NCI-H2029 treated with DMSO at 0.1 percent for 48 hours (cell line): ENCODE results near the gene SPTBN5.
A peak's percentile ranks its signal among the peaks of the same experiment; 100 is the strongest.
"Not testable (repeated sequence)": the region's sequence is repeated elsewhere in the genome, so short reads cannot be mapped to it uniquely, and the experiment has no call there.

Source experiments
- DNase-seq: peaks from one replicate; lab custom pipeline; 2025; lab: John Stamatoyannopoulos, UW

Gene SPTBN5

DNA sequence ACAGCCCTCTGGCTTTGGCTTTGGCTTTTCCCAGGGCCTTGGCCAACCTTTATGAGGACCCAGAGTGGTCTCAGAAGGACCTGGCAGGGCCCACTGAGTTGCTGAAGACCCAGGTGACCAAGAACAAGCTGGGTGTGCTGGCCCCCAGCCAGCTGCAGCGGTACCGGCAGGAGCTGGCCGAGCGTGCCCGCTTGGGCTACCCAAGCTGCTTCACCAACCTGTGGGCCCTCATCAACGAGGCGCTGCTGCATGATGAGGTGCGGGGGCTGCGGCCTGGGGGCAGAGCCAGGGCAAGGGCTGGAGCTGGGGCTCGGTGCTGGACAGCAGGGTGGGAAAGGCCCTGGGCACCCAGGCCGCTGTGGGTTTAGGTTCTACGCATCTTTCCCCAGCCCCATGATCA is 49.0 kb downstream of the SPTBN5 start:
- DNase-seq, result no peak

DNA sequence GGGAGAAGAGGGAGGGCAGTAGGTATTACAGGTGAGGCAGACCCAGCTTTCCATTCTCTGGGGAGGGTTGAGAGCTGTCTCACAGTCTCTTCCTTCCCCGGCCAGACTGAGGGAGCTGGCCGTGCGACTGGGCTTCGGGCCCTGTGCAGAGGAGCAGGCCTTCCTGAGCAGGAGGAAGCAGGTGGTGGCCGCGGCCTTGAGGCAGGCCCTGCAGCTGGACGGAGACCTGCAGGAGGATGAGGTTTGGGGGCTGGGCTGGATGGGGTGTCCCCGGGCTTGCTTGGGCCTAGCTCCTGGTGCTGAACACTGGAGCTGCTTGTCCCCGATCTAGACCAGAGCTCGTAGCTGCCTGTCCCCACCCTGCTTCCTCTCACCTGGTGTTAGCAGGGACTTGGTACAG is 50.3 kb downstream of the SPTBN5 start:
- no peak for DNase-seq

DNA sequence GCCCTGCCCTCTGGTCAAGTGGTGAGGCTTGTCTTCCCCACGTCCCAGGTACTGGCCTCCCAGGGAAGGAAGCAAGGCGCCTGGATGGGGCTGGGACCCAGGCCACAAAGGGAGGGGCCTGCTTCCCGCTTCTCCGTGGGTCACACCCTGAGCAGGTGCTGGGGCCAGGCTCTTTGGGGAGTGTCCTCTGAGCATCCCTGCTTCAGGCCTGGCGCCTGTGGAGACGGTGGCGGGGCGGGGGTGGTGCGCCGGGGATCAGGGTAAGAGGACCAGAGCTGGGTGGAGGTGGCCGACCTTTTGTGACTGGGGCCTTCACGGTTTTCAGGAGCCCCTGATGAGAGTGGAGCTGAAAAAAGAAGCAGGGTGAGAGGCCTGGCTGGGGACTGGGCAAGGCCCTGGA is 51.6 kb downstream of the SPTBN5 start:
- no peak for DNase-seq

DNA sequence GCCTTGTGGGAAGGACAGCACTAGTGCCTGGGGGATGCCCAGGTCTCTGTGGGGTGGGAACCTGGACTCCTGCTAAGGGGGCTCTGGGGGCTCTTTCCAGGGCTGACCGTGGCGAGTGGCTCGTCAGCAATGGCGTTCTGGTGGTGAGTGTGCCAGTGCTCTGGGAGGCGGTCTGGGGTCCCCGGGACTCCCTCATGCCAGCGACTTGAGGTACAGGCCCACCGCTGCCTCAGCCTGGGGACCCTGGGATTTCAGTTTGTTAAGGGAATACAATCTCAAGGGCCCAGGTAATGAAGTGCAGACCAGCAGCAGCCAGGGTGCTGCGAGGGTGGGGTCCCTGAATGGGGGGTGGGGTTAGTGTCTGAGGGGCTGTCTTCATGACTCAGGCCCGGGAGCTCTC is 52.7 kb downstream of the SPTBN5 start:
- no peak for DNase-seq

DNA sequence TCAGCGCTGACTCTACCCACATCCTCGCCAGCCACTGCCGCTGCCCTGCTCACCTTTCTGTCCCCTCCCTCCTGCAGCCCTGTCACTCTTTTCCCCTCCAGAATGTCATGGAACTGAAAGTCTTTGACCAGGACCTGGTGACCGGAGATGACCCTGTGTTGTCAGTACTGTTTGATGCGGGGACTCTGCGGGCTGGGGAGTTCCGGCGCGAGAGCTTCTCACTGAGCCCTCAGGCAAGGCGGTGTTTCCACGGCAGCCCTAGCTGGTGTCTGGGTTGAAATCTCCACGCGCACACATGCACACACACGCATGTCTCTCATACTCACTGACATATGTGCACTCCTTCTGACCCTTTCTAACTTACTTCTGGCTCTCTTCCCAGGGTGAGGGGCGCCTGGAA is 53.2 kb downstream of the SPTBN5 start:
- DNase-seq, result no peak

DNA sequence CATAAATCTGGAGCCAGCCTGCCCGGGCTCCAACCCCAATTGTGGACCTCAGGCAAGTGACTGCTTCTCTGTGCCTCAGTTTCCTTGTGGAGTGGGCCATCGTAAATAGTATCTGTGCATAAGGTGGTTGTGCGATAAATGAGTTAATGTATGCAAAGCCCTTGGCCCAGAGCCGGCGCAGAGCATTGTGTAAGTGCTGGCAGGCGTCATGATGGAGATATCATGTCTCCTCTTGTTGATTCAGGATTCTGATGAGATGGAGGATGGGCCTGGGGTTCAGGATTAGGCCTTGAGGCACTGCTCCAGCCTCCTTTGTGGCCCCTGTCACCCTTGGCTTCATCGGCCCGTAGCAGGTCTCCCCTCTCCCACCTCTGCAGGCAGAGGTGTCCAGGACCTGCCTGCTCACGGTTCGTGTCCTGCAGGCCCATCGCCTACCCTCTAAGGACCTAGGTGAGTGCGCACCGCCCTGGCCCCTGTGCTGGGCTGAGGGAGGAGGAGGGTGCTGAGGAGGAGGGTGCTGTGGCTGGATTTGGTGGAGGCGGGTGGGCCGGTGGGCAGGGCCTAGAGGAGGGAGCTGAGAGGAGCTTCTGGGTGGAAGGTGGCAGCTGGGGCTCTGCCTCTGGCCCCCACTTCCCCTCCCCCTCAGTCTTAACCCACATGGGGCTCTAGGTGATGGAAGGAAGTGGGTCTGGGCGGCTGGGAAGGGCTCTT is 53.9 kb downstream of the SPTBN5 start:
- no peak for DNase-seq

DNA sequence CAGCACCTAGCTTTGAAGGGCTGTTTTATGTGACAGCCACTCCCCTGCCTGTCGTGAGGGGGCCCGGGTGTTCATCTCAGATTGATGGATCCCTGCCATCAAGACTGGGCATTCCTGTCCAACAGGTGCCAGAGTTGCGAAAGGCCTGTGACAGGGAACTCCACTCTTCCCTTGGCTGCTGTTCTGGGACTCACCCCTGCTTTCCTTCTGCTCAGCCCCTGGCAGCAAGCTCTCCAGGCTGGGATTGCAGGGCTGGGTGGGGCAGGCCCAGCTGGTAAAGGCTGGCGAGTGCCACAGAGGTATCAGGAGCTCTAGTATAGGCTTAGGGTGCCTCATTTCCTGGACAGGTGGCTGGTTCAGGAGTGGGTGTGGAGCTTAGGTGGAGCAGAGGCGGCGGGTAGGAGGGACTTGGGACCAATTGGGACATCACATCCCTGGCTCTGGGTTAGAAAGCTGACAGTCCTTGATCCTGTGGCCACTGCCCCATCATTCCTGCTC is 55.4 kb downstream of the SPTBN5 start, which contains the start of gene PLA2G4B:
TSS of gene PLA2G4B (plus strand) at position 448 of the 498 bp plus-strand sequence. CDS start 67 bp downstream, outside the sequence.
- DNase-seq, result peak; percentile 67

DNA sequence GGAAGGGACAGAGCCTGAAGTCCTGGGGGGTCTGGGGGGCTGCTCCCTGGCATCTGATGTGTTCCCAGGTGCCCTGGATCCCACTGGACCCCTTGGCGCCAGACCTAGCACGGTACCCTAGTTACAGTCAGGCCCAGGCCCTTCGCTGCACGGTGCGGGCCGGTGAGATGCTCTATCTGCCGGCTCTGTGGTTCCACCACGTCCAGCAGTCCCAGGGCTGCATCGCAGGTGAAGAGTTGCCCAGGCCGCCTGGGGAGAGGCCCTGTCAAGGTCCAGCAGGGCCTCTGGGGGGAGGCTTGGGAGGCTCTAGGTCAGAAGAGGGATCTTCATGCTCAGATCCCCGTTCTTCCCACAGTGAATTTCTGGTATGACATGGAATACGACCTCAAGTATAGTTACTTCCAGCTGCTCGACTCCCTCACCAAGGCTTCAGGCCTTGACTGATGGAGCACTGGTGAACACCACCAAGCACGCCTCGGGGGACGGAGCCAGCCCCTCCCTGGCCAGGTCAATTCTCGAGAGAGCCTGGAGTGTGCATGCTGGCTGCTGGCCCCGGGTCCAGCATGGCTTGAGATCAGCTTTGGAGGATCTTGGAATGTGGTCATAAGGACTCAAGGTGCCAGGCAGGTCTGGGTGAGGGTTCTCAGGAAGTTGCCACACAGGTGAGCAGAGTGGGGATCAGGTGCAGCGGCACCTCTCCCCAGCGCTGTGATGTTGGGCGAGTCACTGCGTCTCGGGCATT is 57.0 kb downstream of the SPTBN5 start:
- no peak for DNase-seq

DNA sequence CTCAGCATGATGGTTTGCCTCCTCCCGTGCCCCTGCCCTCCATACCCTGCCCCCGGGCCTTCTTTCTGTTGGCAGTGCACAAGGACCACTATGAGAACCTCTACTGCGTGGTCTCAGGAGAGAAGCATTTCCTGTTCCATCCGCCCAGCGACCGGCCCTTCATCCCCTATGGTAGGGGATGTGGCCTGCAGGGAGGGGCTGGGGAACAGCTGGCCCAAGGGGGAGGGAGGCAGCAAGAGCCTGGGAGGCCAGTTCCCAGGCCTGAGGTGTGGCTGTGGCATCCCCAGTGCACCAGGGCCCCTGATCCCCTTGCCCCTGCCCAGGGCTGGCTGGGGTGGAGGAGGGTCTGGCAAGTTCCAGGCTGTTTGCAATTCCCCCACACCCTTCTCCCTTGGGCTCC is 57.8 kb downstream of the SPTBN5 start:
- DNase-seq, result no peak

DNA sequence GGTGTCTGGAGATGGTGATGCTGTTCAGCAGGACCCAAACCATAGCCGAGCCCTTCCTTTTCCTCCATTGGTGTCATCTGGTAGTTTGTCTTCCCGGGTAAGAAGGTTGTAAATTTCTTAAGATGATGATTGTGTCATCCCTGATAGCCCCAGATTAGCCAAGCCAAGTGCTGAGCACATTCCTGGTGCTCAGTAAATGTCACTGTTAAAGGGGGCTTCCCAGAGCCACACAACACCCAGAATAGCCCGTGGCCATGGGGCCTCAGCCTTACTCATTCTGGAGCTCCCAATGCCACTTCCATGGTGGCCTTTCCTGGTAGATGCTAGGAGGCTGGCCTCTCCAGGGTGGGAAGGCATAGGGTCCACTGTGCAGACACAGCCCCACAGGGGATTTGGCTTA is 59.8 kb downstream of the SPTBN5 start:
- no peak for DNase-seq

DNA sequence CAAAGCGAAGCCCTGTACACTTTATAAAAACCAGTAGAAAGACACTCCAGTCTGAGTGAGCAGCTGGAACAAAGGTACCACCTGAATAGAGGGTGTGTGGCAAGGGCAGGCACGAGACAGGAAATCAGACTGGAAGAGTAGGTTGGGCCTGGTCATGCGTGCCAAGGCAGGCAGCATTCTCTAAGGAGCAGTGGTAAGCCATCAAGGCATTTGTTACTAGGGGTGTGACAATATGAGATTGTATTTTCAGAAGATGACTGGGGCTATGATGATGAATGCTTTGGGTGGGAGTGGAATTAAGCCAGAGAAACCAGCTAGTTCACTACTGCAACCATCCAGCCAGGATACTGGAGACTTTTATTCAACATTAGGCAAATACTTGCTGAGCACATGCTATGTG is 61.0 kb downstream of the SPTBN5 start:
- DNase-seq, result peak; percentile 44

DNA sequence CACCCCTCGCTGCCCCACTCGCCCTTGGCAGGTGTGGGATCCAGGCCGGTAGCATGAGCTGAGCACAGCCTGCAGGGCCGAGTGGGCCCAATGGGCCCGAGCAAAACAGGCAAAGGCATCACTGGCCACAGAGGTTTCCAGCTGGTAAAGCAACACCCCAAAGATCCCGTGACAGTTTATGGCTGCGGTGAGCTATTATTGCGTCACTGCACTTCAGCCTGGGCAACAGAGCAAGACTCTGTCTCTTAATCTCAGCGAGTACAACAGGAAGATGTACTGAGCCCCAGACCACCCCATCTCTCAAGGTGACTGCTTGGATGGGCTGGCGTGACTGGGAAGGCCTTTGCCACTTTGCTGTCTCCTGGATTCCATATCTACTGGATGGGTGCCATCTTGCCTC is 61.6 kb downstream of the SPTBN5 start:
- DNase-seq, result no peak

DNA sequence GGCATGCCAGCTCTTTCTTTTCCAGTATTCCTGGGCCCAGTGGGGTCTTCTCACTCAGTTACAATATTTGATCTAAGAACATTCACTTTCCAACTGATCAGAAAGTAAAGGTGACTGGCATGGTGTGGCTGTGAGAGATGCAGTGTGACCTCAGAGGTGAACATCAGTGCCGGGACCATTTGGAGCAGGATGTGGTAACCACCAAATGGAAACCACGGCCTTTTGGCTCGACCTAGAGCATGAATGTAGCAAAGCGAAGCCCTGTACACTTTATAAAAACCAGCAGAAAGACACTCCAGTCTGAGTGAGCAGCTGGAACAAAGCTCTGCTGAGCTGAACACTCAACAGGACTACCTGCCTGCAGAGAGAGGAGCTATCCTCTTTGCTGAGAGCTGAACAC is 62.6 kb downstream of the SPTBN5 start:
- not testable (repeated sequence) for DNase-seq

DNA sequence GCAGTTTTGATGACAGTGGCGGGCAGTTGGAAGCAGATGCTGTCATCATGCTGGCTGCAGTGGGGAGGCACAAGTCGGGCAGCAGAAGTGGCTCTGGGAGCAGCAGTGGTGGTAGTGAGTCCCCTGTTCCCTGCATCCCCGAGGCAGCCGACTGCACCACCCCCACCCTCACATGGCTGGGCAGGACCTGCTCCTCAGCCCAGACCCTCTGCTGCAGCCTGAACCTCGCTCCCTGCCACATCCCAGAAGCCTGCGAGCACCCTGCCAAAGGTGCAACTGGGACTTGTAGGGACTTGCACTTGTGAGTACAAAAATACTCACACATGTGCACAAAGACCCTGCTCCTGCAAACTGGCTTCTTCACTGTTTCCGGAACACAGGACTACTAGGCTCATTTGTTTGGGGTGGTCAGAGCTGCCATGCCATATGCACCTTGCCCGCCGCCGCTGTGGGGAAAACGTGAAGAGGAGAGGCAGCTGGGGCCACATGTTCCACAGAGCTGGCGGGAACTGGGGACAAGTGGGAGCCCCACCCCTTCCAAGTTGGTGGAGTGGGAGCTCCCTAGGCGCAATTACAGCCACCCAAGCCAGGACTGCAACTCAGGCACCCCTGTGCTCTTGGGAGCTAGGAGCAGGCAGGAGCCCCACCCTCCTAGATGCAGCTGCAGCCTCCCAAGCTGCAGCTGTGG is 63.8 kb downstream of the SPTBN5 start:
- DNase-seq, result no peak

DNA sequence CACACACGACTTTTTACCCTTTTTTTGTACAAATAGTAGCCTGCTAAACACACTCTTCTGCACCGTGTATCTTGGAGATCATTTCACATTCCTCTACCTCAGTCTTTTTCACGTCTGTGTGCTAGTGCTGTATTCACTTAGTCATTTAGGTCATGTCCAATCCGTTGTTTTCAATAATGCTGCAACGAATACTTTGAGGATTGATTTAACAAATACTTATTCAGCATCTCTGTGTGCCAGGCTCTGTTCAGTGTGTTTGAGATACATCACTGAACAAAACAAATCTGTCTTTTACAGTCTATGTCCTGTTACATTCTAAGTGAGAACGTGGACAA is 65.1 kb downstream of the SPTBN5 start:
- DNase-seq, result no peak

DNA sequence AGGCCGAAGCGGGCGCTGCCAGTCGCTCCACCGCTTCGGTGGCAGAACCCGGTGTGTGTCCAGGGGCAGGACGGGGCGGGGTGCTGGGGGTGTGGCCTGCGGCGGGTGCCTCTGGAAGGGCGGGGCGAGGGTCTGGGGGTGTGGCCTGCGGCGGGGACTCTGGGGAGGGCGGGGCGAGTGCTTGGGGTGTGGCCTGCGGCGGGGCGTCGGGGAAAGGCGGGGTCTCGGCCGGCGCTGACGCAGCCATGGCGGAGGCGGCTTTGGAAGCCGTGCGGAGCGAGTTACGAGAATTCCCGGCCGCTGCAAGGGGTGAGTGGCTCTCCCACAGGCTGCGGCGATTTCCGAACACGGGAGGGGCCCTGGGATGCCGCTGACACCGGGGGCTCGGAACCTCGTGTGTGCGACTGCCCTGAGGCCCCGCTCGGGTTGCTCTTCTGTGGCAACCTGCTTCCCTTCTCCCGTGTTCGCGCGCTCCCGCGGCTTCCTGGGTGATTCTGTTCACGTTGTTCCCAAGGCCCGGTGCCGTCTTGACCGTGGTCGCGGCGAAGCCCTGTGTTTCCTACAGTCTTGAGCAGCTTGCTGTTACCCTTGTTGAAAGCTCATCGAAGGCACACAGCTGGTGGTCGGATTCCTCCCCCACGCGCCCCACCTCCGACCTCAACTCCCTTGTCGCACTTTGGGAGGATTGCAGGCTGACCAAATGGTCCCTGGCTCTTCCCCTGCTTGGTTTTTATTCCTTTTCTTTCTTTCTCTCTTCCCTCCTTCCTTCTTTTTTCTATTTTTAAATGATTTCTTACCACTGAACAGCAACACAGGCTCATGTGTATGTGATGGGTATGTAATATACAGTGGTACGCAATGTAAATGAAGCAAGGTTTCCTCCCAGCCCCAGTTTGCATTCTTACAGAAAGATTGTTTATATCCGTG is 65.7 kb downstream of the SPTBN5 start, which contains the start of gene JMJD7:
TSS of gene JMJD7 (plus strand) at position 213 of the 927 bp plus-strand sequence. CDS start at position 246, 33 bp downstream.
- DNase-seq, result peak; percentile 34

DNA sequence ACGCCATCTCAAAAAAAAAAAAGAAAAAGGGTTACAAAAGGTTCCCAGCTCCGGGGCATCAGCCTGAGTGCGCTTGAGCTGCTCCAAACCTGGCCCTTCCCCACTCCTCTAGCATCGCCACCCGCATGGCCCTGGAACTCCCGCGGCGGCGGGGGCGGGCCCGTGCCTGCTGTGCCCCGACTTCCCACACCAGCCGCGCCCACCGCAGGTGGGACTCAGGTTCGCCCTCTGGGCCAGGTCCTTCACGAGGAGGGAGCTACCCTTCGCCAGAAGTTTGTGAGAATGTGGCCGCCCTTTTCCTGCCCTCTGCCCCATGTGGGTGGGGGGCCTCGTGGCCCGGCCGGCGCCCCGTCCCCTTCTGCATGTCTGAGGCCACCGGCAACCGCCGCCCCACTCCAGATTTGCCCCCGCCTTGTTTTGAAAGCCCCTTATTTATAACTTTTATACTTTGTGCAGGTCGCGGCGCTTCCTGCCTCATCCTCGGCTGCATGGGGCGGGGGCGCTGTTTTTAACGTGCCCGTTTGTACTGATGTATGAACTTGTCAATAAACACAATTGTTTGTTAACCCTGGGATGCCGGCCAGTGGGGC is 66.5 kb downstream of the SPTBN5 start:
- DNase-seq, result no peak

DNA sequence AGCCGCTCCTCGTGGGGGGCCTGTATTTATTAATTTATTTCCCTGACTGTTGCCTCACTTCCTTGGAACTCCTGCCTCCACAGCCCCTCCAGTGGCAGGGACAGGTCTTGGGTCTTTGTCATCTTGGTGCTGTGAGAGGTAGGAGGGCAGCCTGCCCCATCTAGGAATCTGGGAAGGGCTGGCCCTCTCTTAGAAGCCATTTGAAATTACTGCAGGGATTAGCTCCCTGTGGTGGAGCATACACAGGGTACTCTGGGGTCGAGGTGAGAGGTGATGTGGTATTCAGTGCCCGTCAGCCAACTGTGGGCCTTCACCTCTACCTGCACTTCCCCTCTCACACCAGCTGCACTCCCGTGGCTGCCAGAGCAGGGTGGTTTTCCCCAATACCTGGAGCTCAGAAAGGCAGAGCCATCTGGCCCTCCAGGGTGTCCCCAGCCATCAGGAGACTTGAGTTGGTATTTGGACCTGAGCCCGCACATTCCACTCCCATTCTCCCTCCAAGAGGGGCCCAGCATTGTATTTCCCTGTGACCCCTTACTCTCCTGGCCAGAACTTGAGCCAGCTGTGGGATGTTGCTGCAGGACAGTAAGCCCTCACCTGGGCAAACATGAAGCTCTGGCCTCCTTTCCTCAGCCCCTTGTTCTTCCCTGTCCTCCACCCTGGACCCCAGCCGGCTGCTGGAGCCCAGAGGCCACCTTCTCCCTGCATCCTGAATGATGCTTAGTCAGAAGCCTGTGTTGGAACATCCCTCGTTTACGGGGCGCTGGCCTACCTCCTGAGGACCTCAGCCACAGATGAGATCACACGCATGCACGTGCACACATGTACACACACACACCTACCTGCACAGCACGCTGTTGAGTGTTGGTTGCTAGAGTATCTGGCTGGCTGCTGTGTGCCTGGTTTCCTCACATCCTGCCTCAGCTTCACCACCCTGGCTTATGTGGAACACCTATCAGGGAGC is 68.0 kb downstream of the SPTBN5 start:
- no peak for DNase-seq

DNA sequence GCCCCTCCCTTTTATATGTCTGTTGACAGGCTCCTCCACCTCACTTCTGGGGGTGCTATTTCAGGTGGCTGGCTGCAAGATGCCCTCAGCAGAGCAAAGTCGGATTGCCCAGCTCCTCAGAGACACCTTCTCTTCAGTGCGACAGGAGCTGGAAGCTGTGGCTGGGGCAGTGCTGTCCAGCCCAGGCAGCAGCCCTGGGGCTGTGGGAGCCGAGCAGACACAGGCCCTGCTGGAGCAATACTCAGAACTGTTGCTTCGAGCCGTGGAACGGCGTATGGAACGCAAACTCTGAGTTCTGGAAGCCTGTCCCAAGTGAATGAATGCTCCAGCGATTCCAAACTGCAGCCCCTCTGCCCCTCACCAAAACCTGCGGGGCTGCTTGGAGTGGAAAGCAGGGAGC is 68.7 kb downstream of the SPTBN5 start:
- no peak for DNase-seq
